Measurements from ENCODE around the gene PIP5K1B.

DNA sequence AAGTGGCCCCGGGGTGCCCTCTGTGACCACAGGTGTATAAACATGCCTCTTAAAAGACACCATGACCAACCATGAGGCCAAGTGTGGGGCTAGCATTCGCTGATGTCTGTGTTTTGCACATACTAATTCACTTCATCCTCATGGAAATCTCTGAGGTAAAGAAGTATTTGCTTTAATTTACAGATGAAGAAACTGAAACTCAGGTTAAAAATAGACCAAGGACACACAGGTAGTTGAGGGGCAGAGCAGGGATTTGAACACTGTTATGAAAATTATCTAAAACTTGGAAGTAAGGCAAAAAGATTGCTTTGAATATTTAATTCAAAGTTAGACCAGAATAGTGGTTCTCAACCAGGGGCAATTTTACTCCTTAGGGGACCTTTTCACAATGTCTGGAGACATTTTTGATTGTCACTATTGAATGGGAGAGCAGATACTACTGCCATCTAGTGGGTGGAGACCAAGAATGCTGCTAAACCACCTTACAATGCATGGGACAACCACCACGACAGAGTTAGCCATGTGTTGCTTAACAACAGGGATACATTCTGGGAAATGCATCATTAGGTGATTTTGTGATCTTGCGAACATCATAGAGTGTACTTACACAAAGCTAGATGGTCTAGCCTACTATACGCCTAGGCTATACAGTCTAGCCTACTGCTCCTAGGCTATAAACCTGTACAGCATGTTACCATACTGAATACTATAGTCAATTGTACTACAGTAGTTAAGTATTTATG, 322.5 kb downstream of the PIP5K1B start:
- no peak for TF ChIP-seq EZH2phosphoT487 (IDR thresholded peaks at IDR 0.05; ENCODE audit: borderline replicate concordance, low read length)
- TF ChIP-seq CTCF (conservative IDR thresholded peaks at IDR 0.05; ENCODE audit: low read depth, low read length) = peak; percentile 76

All from PC-3 (cell line).